ENCODE results near the gene KCNK18.

Gene KCNK18

DNA sequence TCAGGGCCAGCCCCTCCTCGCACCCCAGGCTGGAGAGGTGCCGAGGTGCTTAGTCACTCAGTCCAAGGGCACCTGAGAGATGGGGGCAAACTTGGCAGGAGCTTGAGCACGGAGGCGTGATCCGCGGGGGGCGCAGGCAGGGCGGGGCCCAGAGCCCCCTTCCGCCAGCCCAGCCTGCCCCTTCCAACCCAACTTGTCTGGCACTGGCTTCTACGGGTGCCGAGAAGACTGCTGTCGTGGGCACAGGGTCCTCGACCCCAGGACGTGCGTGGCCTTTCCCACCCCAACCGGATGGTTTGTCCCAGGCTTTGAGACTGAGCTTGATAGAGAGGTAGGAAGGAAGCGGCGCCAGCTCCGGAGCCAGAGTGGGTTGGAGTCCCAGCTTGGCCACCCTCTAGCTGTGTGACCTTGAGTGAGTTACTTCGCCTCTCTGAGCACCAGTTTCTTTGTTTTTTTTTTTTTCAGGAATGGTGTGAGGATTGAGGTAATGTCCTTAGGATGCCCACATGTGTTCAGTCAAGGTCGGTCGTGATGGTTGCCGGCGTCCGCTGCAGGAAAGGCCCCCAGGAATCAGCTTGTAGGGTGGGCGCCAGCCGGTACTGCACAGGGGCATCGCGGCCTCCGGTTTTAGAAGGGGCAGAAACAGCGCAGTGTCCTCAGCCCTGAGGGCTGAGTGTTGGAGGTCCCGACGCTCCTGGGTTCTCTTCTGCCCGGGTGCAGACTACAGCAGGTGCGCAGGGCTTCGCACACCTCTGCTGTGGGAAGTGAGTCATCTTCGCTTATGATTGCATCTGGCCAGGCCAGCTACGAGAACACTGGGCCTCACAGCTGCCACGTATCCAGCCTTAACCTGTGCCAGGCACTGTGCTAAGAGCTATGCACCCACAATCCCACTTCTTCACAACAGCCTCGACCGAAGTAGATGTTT is 30.6 kb upstream of the KCNK18 start:
- Histone ChIP-seq H3K9ac (ENCODE audit: low read length) (no peak overlapping the region), H4K20me1 (ENCODE audit: insufficient read depth, low read length) (no peaks in the 10 kb centered on the region), H3K4me1 (ENCODE audit: insufficient read depth, low read length, severe bottlenecking) (no peaks in the 10 kb centered on the region), H3K9me3 (ENCODE audit: low read length) (no peaks in the 10 kb centered on the region), H3K4me3 (ENCODE audit: low read depth, low read length, poor library complexity, severe bottlenecking) (no peak overlapping the region), H3K27me3 (ENCODE audit: insufficient read depth, low read length) (peaks cover 7% of the 10 kb centered on the region; the same call in 1 of the 2 replicates), H3K4me2 (ENCODE audit: low read length) (no peak overlapping the region), H3K36me3 (ENCODE audit: insufficient read depth, low read length) (no peaks in the 10 kb centered on the region), H2AFZ (ENCODE audit: low read length) (no peak overlapping the region), H3K27ac (ENCODE audit: low read depth, low read length, poor library complexity, severe bottlenecking) (no peak overlapping the region), H3F3A (ENCODE audit: insufficient read depth, low read length) (no peaks in the 10 kb centered on the region), H3K79me2 (ENCODE audit: insufficient read depth, low read length) (no peaks in the 10 kb centered on the region), H3K9me2 (ENCODE audit: low read depth, low read length) (no peaks in the 10 kb centered on the region)
- no peak for TF ChIP-seq EZH2 (IDR thresholded peaks at IDR 0.05; ENCODE audit: borderline replicate concordance, low read length)
- TF ChIP-seq, protein P1, sequence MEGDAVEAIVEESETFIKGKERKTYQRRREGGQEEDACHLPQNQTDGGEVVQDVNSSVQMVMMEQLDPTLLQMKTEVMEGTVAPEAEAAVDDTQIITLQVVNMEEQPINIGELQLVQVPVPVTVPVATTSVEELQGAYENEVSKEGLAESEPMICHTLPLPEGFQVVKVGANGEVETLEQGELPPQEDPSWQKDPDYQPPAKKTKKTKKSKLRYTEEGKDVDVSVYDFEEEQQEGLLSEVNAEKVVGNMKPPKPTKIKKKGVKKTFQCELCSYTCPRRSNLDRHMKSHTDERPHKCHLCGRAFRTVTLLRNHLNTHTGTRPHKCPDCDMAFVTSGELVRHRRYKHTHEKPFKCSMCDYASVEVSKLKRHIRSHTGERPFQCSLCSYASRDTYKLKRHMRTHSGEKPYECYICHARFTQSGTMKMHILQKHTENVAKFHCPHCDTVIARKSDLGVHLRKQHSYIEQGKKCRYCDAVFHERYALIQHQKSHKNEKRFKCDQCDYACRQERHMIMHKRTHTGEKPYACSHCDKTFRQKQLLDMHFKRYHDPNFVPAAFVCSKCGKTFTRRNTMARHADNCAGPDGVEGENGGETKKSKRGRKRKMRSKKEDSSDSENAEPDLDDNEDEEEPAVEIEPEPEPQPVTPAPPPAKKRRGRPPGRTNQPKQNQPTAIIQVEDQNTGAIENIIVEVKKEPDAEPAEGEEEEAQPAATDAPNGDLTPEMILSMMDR (IDR thresholded peaks at IDR 0.05; ENCODE audit: low read length), result no peak

DNA sequence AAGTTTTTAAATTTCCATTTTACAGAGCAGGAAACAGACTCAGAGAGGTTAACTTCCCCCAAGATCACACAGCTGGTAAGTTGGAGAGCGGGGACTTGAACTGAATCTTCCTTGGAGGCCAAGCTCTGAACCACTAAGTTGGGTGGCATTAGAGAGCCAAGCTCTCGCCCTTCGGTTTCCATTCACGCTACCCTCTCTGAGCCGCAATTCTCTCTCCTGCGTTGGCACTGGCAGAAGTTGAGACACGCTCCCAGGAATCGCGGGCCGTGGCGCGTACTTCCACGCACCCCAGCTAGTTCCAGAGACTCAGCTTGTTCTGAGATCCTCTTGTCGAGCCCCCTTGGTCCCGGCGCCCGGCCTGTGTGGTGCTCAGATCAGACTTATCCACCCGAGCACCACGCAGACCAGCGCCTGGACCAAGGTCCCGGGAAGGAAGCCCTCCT is 29.9 kb upstream of the KCNK18 start:
- Histone ChIP-seq H3K27ac (ENCODE audit: low read depth, low read length, poor library complexity, severe bottlenecking) (no peak overlapping the region), H3F3A (ENCODE audit: insufficient read depth, low read length) (no peaks in the 10 kb centered on the region), H3K36me3 (ENCODE audit: insufficient read depth, low read length) (no peaks in the 10 kb centered on the region), H3K27me3 (ENCODE audit: insufficient read depth, low read length) (peaks cover 3% of the 10 kb centered on the region; the same call in 1 of the 2 replicates), H3K9me3 (ENCODE audit: low read length) (no peaks in the 10 kb centered on the region), H4K20me1 (ENCODE audit: insufficient read depth, low read length) (no peaks in the 10 kb centered on the region), H3K4me2 (ENCODE audit: low read length) (no peak overlapping the region), H3K79me2 (ENCODE audit: insufficient read depth, low read length) (no peaks in the 10 kb centered on the region), H2AFZ (ENCODE audit: low read length) (no peak overlapping the region), H3K4me1 (ENCODE audit: insufficient read depth, low read length, severe bottlenecking) (no peaks in the 10 kb centered on the region), H3K9ac (ENCODE audit: low read length) (no peak overlapping the region), H3K4me3 (ENCODE audit: low read depth, low read length, poor library complexity, severe bottlenecking) (no peak overlapping the region), H3K9me2 (ENCODE audit: low read depth, low read length) (no peaks in the 10 kb centered on the region)
- TF ChIP-seq, protein P1 (IDR thresholded peaks at IDR 0.05; ENCODE audit: low read length), result no peak
- no peak for TF ChIP-seq EZH2 (IDR thresholded peaks at IDR 0.05; ENCODE audit: borderline replicate concordance, low read length)

DNA sequence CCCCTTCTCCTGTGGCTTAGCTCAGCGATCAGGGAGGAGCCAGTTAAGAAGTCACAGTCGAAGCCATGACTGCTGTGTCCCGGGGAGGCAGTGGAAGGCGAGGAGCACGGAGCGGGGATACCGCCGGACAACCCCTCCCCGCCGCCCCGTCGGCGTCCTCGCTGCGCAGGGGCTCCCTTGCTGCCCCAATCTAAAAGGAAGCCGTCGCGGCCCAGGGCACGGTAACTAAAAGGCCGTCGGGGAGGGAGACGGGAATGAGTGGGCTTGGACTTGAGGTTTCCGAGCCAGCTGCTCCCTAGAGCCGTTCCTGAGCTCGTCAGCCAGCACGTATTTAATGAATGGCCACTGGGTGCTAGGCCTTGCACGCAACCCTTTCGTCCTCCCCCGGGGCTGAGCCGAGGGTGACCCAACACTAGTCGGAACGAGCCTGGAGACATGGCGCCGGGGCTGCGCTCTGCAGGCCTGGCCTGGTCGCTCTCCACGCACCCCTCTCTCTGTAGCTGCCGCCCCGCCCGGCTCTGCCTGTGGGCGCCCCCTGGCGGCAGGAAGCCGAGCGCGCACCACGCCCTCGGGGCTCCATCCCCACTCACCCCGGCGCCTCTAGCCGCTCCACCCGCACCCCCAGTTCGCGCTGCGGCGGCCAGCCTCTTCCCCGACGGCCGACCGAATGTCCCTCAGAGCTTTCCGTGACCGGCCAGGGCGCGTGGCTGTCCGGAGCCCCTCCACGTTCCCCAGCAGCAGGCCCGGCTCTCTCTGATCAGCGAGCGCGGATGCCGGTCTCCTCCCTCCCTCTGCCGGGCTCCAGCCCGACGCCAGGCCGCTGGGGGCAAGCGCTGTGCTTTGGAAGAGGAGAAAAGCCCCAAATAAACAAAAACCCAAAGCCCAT is 29.3 kb upstream of the KCNK18 start:
- Histone ChIP-seq H3F3A (ENCODE audit: insufficient read depth, low read length) (no peaks in the 10 kb centered on the region), H3K9me3 (ENCODE audit: low read length) (no peaks in the 10 kb centered on the region), H3K4me1 (ENCODE audit: insufficient read depth, low read length, severe bottlenecking) (no peaks in the 10 kb centered on the region), H3K27me3 (ENCODE audit: insufficient read depth, low read length) (no peaks in the 10 kb centered on the region), H3K36me3 (ENCODE audit: insufficient read depth, low read length) (no peaks in the 10 kb centered on the region), H3K9ac (ENCODE audit: low read length) (no peak overlapping the region), H2AFZ (ENCODE audit: low read length) (no peak overlapping the region), H3K27ac (ENCODE audit: low read depth, low read length, poor library complexity, severe bottlenecking) (no peak overlapping the region), H3K4me2 (ENCODE audit: low read length) (peak overlapping the region; percentile 38; the same call in 1 of the 2 replicates), H3K9me2 (ENCODE audit: low read depth, low read length) (no peaks in the 10 kb centered on the region), H4K20me1 (ENCODE audit: insufficient read depth, low read length) (no peaks in the 10 kb centered on the region), H3K79me2 (ENCODE audit: insufficient read depth, low read length) (no peaks in the 10 kb centered on the region), H3K4me3 (ENCODE audit: low read depth, low read length, poor library complexity, severe bottlenecking) (no peak overlapping the region)
- TF ChIP-seq, protein P1 (IDR thresholded peaks at IDR 0.05; ENCODE audit: low read length), result peak; percentile 71
- no peak for TF ChIP-seq EZH2 (IDR thresholded peaks at IDR 0.05; ENCODE audit: borderline replicate concordance, low read length)
